A673 (cell line): Measurements from ENCODE around the gene ITK.

Source experiments
- EZH2 ChIP-seq: fragments of 200-600 bp; sonication (generic); IDR thresholded peaks from 2 replicates; pipeline ENCODE4 v1.6.1; 2017; ENCODE audit warnings: borderline replicate concordance, low read depth, mild to moderate bottlenecking, mixed read lengths, antibody characterized with exemption, low read length; ENCODE audit not compliant: poor library complexity, severe bottlenecking
- TF ChIP-seq, protein P1 (sequence below): fragments of 300-800, 200-600 bp; sonication (generic); conservative IDR thresholded peaks from 2 replicates; pipeline ENCODE4 v1.5.1; 2017; ENCODE audit warnings: low read depth, mild to moderate bottlenecking, antibody characterized with exemption, low read length, moderate library complexity, mixed read lengths

DNA sequence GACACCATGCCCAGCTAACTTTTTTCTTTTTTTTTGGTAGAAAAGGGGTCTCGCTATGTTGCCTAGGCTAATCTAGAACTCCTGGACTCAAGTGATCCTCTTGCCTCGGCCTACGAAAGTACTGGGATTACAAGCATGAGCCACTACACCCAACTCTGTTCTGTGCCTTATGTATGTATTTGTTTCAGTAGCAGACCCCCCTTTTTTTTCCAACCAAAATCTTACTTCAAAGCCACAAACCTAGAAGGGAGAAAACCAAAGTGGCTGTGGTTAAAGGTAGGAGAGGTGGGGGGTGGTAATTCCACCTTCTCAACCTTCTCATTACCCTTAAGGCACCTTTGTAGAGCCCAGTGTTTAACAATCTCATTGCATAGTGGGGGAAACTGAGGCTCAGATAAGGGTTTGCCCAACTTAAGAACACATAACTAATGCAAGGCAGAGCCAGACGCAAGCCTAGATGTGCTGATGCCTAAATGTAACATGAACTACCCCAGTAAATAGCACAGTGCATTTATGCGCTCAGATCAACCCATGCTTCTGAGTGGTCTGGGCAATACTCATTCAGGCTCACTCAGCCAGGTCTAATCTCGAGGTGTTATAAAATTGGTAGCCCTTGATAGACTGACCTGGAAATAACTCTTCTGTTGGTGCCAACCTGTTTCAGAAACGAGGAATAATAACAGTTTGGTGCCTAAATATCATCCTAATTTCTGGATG lies 33.0 kb downstream of the ITK start:
- TF ChIP-seq, protein P1, sequence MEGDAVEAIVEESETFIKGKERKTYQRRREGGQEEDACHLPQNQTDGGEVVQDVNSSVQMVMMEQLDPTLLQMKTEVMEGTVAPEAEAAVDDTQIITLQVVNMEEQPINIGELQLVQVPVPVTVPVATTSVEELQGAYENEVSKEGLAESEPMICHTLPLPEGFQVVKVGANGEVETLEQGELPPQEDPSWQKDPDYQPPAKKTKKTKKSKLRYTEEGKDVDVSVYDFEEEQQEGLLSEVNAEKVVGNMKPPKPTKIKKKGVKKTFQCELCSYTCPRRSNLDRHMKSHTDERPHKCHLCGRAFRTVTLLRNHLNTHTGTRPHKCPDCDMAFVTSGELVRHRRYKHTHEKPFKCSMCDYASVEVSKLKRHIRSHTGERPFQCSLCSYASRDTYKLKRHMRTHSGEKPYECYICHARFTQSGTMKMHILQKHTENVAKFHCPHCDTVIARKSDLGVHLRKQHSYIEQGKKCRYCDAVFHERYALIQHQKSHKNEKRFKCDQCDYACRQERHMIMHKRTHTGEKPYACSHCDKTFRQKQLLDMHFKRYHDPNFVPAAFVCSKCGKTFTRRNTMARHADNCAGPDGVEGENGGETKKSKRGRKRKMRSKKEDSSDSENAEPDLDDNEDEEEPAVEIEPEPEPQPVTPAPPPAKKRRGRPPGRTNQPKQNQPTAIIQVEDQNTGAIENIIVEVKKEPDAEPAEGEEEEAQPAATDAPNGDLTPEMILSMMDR = no peak
- TF ChIP-seq EZH2 = no peak
